Astrocyte of the spinal cord (primary cell): ENCODE measurements around the gene SLC1A3.
"Not testable (repeated sequence)": the region's sequence is repeated elsewhere in the genome, so short reads cannot be mapped to it uniquely, and the experiment has no call there.

Experiments
- DNase-seq: peaks from one replicate; pipeline ENCODE4 v3.0.0; 2011; ENCODE audit warnings: low read depth, low spot score
- H3K4me3 ChIP-seq: 2 replicates; pipeline ENCODE4 v1.5.1; 2011; ENCODE audit warnings: low read depth, mild to moderate bottlenecking, low read length, moderate library complexity
- CTCF ChIP-seq: IDR thresholded peaks from 2 replicates; pipeline ENCODE4 v1.5.1; 2012; ENCODE audit warnings: low read depth, mild to moderate bottlenecking, low read length, inconsistent platforms
- in situ Hi-C: cut with HindIII; loops from 2 replicates; pipeline ENCODE4 v1.10.0; 2017; ENCODE audit warnings: low sequenced_read_pairs

Gene SLC1A3

GRCh38 chr5:36587354-36587753, 19.1 kb upstream of the SLC1A3 start:
- no peak overlapping the region for H3K4me3 ChIP-seq
- DNase-seq = no peak
- no peak for TF ChIP-seq CTCF
- in situ Hi-C loops = no loop called here

GRCh38 chr5:36589735-36590134, 16.7 kb upstream of the SLC1A3 start:
- in situ Hi-C loops, H3K4me3 ChIP-seq, DNase-seq: not testable (repeated sequence)

- no peak overlapping the region for H3K4me3 ChIP-seq
Observed at GRCh38 chr5:36590513-36591286, 15.7 kb upstream of the SLC1A3 start.

GRCh38 chr5:36593867-36594266, 12.5 kb upstream of the SLC1A3 start:
- DNase-seq = no peak
- in situ Hi-C loops = no loop called here
- no peak for TF ChIP-seq CTCF
- no peak overlapping the region for H3K4me3 ChIP-seq

More at GRCh38 chr5:36590513-36591286, 15.7 kb upstream of the SLC1A3 start:
- no peak for TF ChIP-seq CTCF
- peak; percentile 94 for DNase-seq
- in situ Hi-C loops = no loop called here

GRCh38 chr5:36596247-36596646, 10.2 kb upstream of the SLC1A3 start:
- TF ChIP-seq CTCF = no peak
- no peak overlapping the region for H3K4me3 ChIP-seq
- DNase-seq = no peak
- in situ Hi-C loops = no loop called here

GRCh38 chr5:36596756-36597155, 9.7 kb upstream of the SLC1A3 start:
- H3K4me3 ChIP-seq = no peak overlapping the region
- DNase-seq = no peak
- in situ Hi-C loops = no loop called here
- no peak for TF ChIP-seq CTCF

GRCh38 chr5:36598045-36598444, 8.4 kb upstream of the SLC1A3 start:
- DNase-seq = no peak
- TF ChIP-seq CTCF = no peak
- in situ Hi-C loops = no loop called here
- H3K4me3 ChIP-seq = no peak overlapping the region
